Parathyroid adenoma (tissue), 2 donors: Measurements from ENCODE around the gene TNKS1BP1.
"Not testable (repeated sequence)": the region's sequence is repeated elsewhere in the genome, so short reads cannot be mapped to it uniquely, and the experiment has no call there.

ENCODE experiments used
- H2AFZ ChIP-seq: fragments of 300-600 bp; sonication (generic); one replicate; pipeline ENCODE4 v1.7.0; 2017; ENCODE audit warnings: antibody characterized with exemption, mild to moderate bottlenecking
- H3K27ac ChIP-seq: fragments of 300-600 bp; sonication (generic); one replicate; pipeline ENCODE4 v1.7.0; 2017
- H3K27me3 ChIP-seq: fragments of 300-600 bp; sonication (generic); one replicate; pipeline ENCODE4 v1.7.0; 2017; ENCODE audit warnings: low read length; ENCODE audit not compliant: control insufficient read depth, insufficient read depth
- H3K36me3 ChIP-seq: fragments of 300-600 bp; sonication (generic); one replicate; pipeline ENCODE4 v1.7.0; 2017; ENCODE audit warnings: low read length; ENCODE audit not compliant: control insufficient read depth, insufficient read depth
- H3K4me1 ChIP-seq: fragments of 300-600 bp; sonication (generic); one replicate; pipeline ENCODE4 v1.7.0; 2017; ENCODE audit warnings: control low read depth
- H3K4me2 ChIP-seq: fragments of 300-600 bp; sonication (generic); one replicate; pipeline ENCODE4 v1.7.0; 2017; ENCODE audit warnings: low read length
- H3K4me3 ChIP-seq: fragments of 300-600 bp; sonication (generic); one replicate; pipeline ENCODE4 v1.7.0; 2017; ENCODE audit warnings: low read depth, low read length
- H3K79me2 ChIP-seq: fragments of 300-600 bp; sonication (generic); one replicate; pipeline ENCODE4 v1.7.0; 2017; ENCODE audit warnings: control low read depth
- H3K9ac ChIP-seq: fragments of 300-600 bp; sonication (generic); one replicate; pipeline ENCODE4 v1.7.0; 2017; ENCODE audit warnings: mild to moderate bottlenecking
- H3K9me3 ChIP-seq: fragments of 300-600 bp; sonication (generic); one replicate; pipeline ENCODE4 v1.7.0; 2017; ENCODE audit warnings: low read length; ENCODE audit not compliant: control insufficient read depth
- CTCF ChIP-seq: fragments of 300-600 bp; sonication (generic); IDR thresholded peaks from one replicate; pipeline ENCODE4 v1.7.0; 2017; ENCODE audit warnings: antibody characterized with exemption, mild to moderate bottlenecking
- donor health status: primary hyperparathyroidism.

The TNKS1BP1 gene

GRCh38 chr11:57368106-57368844 lies 43.5 kb upstream of the TNKS1BP1 start:
- Histone ChIP-seq H3K27me3 (no peaks in the 10 kb centered on the region), H3K4me1 (peaks cover 2% of the 10 kb centered on the region), H3K79me2 (no peaks in the 10 kb centered on the region), H3K27ac (no peak overlapping the region), H3K4me3 (no peak overlapping the region), H2AFZ (no peak overlapping the region), H3K9me3 (no peaks in the 10 kb centered on the region), H3K4me2 (no peak overlapping the region), H3K36me3 (no peaks in the 10 kb centered on the region), H3K9ac (no peak overlapping the region)
- no peak for TF ChIP-seq CTCF

GRCh38 chr11:57364851-57365660 lies 40.3 kb upstream of the TNKS1BP1 start:
- H3K36me3 ChIP-seq = no peaks in the 10 kb centered on the region
- no peak for TF ChIP-seq CTCF
- H3K4me2 ChIP-seq = no peak overlapping the region
- no peak overlapping the region for H3K4me3 ChIP-seq
- no peak overlapping the region for H3K27ac ChIP-seq
- no peak overlapping the region for H3K9ac ChIP-seq
- H3K27me3 ChIP-seq = no peaks in the 10 kb centered on the region
- H3K9me3 ChIP-seq = no peaks in the 10 kb centered on the region
- H3K79me2 ChIP-seq = no peaks in the 10 kb centered on the region
- peaks cover 2% of the 10 kb centered on the region for H3K4me1 ChIP-seq
- H2AFZ ChIP-seq = no peak overlapping the region

GRCh38 chr11:57363131-57364080 lies 38.7 kb upstream of the TNKS1BP1 start:
- Histone ChIP-seq H3K4me3 (no peak overlapping the region), H3K27ac (no peak overlapping the region), H3K9me3 (no peaks in the 10 kb centered on the region), H3K27me3 (no peaks in the 10 kb centered on the region), H3K4me2 (no peak overlapping the region), H3K4me1 (peaks cover 2% of the 10 kb centered on the region), H3K36me3 (no peaks in the 10 kb centered on the region), H3K79me2 (no peaks in the 10 kb centered on the region), H3K9ac (no peak overlapping the region), H2AFZ (no peak overlapping the region)
- TF ChIP-seq CTCF = no peak

GRCh38 chr11:57361926-57362325 lies 37.2 kb upstream of the TNKS1BP1 start:
- peaks cover 2% of the 10 kb centered on the region for H3K4me1 ChIP-seq
- H3K4me2 ChIP-seq = no peak overlapping the region
- TF ChIP-seq CTCF = no peak
- H3K4me3 ChIP-seq = no peak overlapping the region
- no peaks in the 10 kb centered on the region for H3K36me3 ChIP-seq
- no peak overlapping the region for H3K27ac ChIP-seq
- H3K9ac ChIP-seq = no peak overlapping the region
- H2AFZ ChIP-seq = no peak overlapping the region
- H3K79me2 ChIP-seq = no peaks in the 10 kb centered on the region
- no peaks in the 10 kb centered on the region for H3K27me3 ChIP-seq
- H3K9me3 ChIP-seq = no peaks in the 10 kb centered on the region

- H3K27me3 ChIP-seq, H3K9me3 ChIP-seq, H3K9ac ChIP-seq, H2AFZ ChIP-seq, H3K4me3 ChIP-seq, H3K36me3 ChIP-seq, H3K79me2 ChIP-seq, H3K4me1 ChIP-seq, H3K4me2 ChIP-seq, H3K27ac ChIP-seq: not testable (repeated sequence)
Measured at GRCh38 chr11:57361420-57361819, 36.7 kb upstream of the TNKS1BP1 start.
